MCF 10A (cell line): ENCODE data around the gene CASP4. TPM values are rescaled to one million over a fixed set of nuclear protein-coding genes. Genes with fewer than 3 reads are reported as not detected.
A peak's percentile ranks its signal among the peaks of the same experiment; 100 is the strongest.

ENCODE experiments used
- BruUV-seq: library from RNA; stranded (reverse); fragments of 400-500 nt; replicated peaks from 2 replicates; lab custom pipeline; 2021; lab: Mats Ljungman, UMichigan
- CTCF ChIA-PET: fragments of 300-600 bp; sonication (Branson Sonifier 250); formaldehyde crosslinking; extraction: SDS; loops from one replicate; lab custom pipeline; 2021; ENCODE audit warnings: antibody characterized with exemption, inconsistent platforms; lab: Yijun Ruan, JAX
- POLR2A ChIA-PET: fragments of 300-600, 350-650 bp; sonication (Branson Sonifier 250); formaldehyde crosslinking; extraction: SDS; loops from one replicate; lab custom pipeline; 2020; ENCODE audit warnings: antibody characterized with exemption, inconsistent platforms; lab: Yijun Ruan, JAX
- DNase-seq: peaks from one replicate; pipeline ENCODE4 v3.0.0-alpha.2; 2018; ENCODE audit not compliant: unreplicated experiment
- H3K27ac Mint-ChIP-seq: one replicate; pipeline ENCODE4 v1.8.0; 2022; ENCODE audit warnings: mild to moderate bottlenecking, low read depth, mixed read lengths; ENCODE audit not compliant: unreplicated experiment
- H3K27me3 Mint-ChIP-seq: one replicate; pipeline ENCODE4 v1.8.0; 2022; ENCODE audit warnings: mixed read lengths; ENCODE audit not compliant: insufficient read depth, unreplicated experiment
- H3K36me3 Mint-ChIP-seq: one replicate; pipeline ENCODE4 v1.8.0; 2022; ENCODE audit warnings: mild to moderate bottlenecking, moderate library complexity, mixed read lengths; ENCODE audit not compliant: insufficient read depth, unreplicated experiment
- H3K4me1 Mint-ChIP-seq: one replicate; pipeline ENCODE4 v1.8.0; 2022; ENCODE audit warnings: mixed read lengths; ENCODE audit not compliant: insufficient read depth, unreplicated experiment
- H3K4me3 Mint-ChIP-seq: one replicate; pipeline ENCODE4 v1.8.0; 2022; ENCODE audit warnings: mild to moderate bottlenecking, moderate library complexity, mixed read lengths; ENCODE audit not compliant: unreplicated experiment
- H3K9me3 Mint-ChIP-seq: one replicate; pipeline ENCODE4 v1.8.0; 2022; ENCODE audit warnings: mixed read lengths; ENCODE audit not compliant: unreplicated experiment
- CTCF ChIP-seq: fragments of 200-600 bp; IDR thresholded peaks from one replicate; pipeline ENCODE4 v1.8.0; 2022; ENCODE audit warnings: antibody characterized with exemption, mild to moderate bottlenecking; ENCODE audit not compliant: unreplicated experiment
- intact Hi-C: fragments of 100-400 bp; cut with micrococcal nuclease; formaldehyde crosslinking; loops from 2 replicates; pipeline ENCODE4 v1.14.1; 2022
- total RNA-seq: library from RNA; stranded (reverse); gene quantifications from 2 replicates; pipeline ENCODE4 v1.2.3, GENCODE V29; 2022

CASP4 gene
- total RNA-seq, 1 experiment from 2014 or later: 93.6 TPM

- intact Hi-C loops: no loop called here
- no peak for TF ChIP-seq CTCF
- CTCF ChIA-PET: interaction anchor here (0.6 kb wide), 1 partner anchor 773 kb away, joined by 7 read pairs; no protein-coding TSS in a partner anchor
- BruUV-seq: no TSS peak
- Mint-ChIP-seq H3K9me3 (no peaks in the 10 kb centered on the region), H3K27me3 (no peaks in the 10 kb centered on the region), H3K4me1 (peaks cover 21% of the 10 kb centered on the region), H3K4me3 (peak overlapping the region; percentile 85), H3K36me3 (peaks cover 33% of the 10 kb centered on the region), H3K27ac (peak overlapping the region; percentile 99)
- POLR2A ChIA-PET: interaction anchor here (0.6 to 4.4 kb wide), 5 partner anchors 8 to 889 kb away, joined by 3 to 33 read pairs (median 3); no protein-coding TSS in a partner anchor
- no peak for DNase-seq
These were observed 2.6 kb downstream of the CASP4 start for GRCh38 chr11:104965735-104966134.

GRCh38 chr11:104964247-104964646 is 4.1 kb downstream of the CASP4 start:
- TF ChIP-seq CTCF: no peak
- H3K27ac Mint-ChIP-seq: no peak overlapping the region
- ChIA-PET POLR2A (interaction anchor here (0.7 to 1.5 kb wide), 4 partner anchors 48 to 1488 kb away, joined by 3 to 4 read pairs (median 3); no protein-coding TSS in a partner anchor), CTCF (interaction anchor here (0.7 kb wide), 1 partner anchor 10 kb away, joined by 3 read pairs; no protein-coding TSS in a partner anchor)
- peaks cover 27% of the 10 kb centered on the region for H3K4me1 Mint-ChIP-seq
- no TSS peak for BruUV-seq
- no peaks in the 10 kb centered on the region for H3K27me3 Mint-ChIP-seq
- H3K36me3 Mint-ChIP-seq: peaks cover 33% of the 10 kb centered on the region
- no peak for DNase-seq
- no peak overlapping the region for H3K4me3 Mint-ChIP-seq
- intact Hi-C loops: no loop called here
- no peaks in the 10 kb centered on the region for H3K9me3 Mint-ChIP-seq

- CTCF ChIA-PET: interaction anchor here (1.2 kb wide), 1 partner anchor 15 kb away, joined by 3 read pairs; no protein-coding TSS in a partner anchor
- no peak overlapping the region for H3K27ac Mint-ChIP-seq
- H3K27me3 Mint-ChIP-seq: no peaks in the 10 kb centered on the region
- no peak for TF ChIP-seq CTCF
- H3K36me3 Mint-ChIP-seq: peaks cover 29% of the 10 kb centered on the region
- DNase-seq: no peak
- H3K4me3 Mint-ChIP-seq: no peak overlapping the region
- peaks cover 24% of the 10 kb centered on the region for H3K4me1 Mint-ChIP-seq
- intact Hi-C loops: no loop called here
- no TSS peak for BruUV-seq
- H3K9me3 Mint-ChIP-seq: no peaks in the 10 kb centered on the region
- POLR2A ChIA-PET: interaction anchor here (0.6 to 0.7 kb wide), 2 partner anchors 350 to 911 kb away, joined by 3 read pairs; no protein-coding TSS in a partner anchor
These were observed 5.5 kb downstream of the CASP4 start for GRCh38 chr11:104962852-104963251.

GRCh38 chr11:104957280-104957679 is 11.1 kb downstream of the CASP4 start:
- intact Hi-C loops: no loop called here
- H3K27me3 Mint-ChIP-seq: no peaks in the 10 kb centered on the region
- no peaks in the 10 kb centered on the region for H3K9me3 Mint-ChIP-seq
- peak overlapping the region; percentile 83 for H3K27ac Mint-ChIP-seq
- POLR2A ChIA-PET: interaction anchor here (1.0 to 4.2 kb wide), 2 partner anchors 10 to 90 kb away, joined by 4 to 33 read pairs; partner anchors contain the start of gene CASP4
- no peak overlapping the region for H3K4me3 Mint-ChIP-seq
- peaks cover 34% of the 10 kb centered on the region for H3K36me3 Mint-ChIP-seq
- peaks cover 36% of the 10 kb centered on the region for H3K4me1 Mint-ChIP-seq
- TF ChIP-seq CTCF: no peak
- BruUV-seq: no TSS peak
- DNase-seq: peak; percentile 21
- CTCF ChIA-PET: no interaction called here
